ENCODE measurements around the gene FOXF2.
"Not testable (repeated sequence)": the region's sequence is repeated elsewhere in the genome, so short reads cannot be mapped to it uniquely, and the experiment has no call there.

FOXF2 gene

GRCh38 chr6:1389369-1390132, at the start of gene FOXF2:
Gene FOXF2, plus strand, starts transcription at chr6:1389576. Its CDS starts 372 bp downstream, at chr6:1389948.
- no peak for DNase-seq (ENCODE audit: low read depth in 1 of 2, low spot score in 1 of 2)

- no peak for DNase-seq (ENCODE audit: low read depth in 1 of 2, low spot score in 1 of 2)
Measured at GRCh38 chr6:1346101-1346500, 43.3 kb upstream of the FOXF2 start.

- DNase-seq (ENCODE audit: low read depth in 1 of 2, low spot score in 1 of 2) = no peak
Measured at GRCh38 chr6:1346558-1347091, 42.8 kb upstream of the FOXF2 start.

DNA sequence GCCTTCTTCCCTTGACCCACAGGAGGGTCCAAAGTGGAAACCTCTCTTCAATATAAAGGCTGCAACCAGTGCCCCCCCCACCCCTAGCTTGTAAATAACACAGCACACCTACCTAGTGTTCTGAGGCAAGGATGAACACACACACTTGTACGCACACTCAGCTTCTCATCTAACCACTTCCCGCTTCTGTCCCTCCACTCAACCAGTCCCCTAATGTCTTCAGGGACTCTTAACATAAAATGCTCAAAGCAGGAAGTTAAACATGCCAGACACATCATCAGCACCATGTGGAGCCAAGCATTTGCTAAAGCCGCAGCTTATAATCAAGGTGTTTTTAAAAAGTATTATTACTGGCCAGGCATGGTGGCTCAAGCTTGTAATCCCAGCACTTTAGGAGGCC, 42.2 kb upstream of the FOXF2 start:
- no peak for DNase-seq (ENCODE audit: low read depth in 1 of 2, low spot score in 1 of 2)

GRCh38 chr6:1348675-1349074, 40.7 kb upstream of the FOXF2 start:
- no peak for DNase-seq (ENCODE audit: low read depth in 1 of 2, low spot score in 1 of 2)

GRCh38 chr6:1349655-1350054, 39.7 kb upstream of the FOXF2 start:
- DNase-seq (ENCODE audit: low read depth in 1 of 2, low spot score in 1 of 2) = no peak

DNA sequence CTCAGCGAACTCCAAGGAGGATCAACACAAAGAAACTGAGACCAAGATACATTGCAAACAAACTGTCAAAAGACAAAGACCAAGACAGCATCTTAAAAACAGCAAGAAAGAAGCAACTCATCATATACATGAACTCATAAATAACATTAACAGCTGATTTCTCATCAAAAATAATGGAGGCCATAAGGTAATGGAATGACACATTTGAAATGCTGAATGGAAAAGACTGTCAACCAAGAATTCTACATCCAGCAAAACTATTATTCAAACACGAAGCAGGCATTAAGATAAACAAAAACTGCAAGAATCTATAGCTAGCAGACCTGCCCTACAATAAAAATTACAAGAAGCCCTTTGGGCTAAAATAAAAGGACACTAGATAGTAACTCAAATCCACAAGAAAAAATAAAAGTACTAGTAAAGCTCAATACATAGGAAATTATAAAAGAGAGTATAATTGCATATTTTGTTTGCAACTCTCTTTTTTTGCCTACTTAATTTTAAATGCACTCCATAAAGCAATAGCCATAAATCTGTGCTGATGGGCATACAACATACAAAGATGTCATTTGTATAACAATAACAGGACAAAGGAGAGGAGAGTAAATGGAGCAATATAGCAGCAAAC, 37.9 kb upstream of the FOXF2 start:
- DNase-seq (ENCODE audit: low read depth in 1 of 2, low spot score in 1 of 2) = no peak

- not testable (repeated sequence) for DNase-seq (ENCODE audit: low read depth in 1 of 2, low spot score in 1 of 2)
Measured at GRCh38 chr6:1355068-1355467, 34.3 kb upstream of the FOXF2 start.

GRCh38 chr6:1361717-1362116, 27.7 kb upstream of the FOXF2 start:
- not testable (repeated sequence) for DNase-seq (ENCODE audit: low read depth in 1 of 2, low spot score in 1 of 2)

GRCh38 chr6:1362643-1363042, 26.7 kb upstream of the FOXF2 start:
- DNase-seq (ENCODE audit: low read depth in 1 of 2, low spot score in 1 of 2) = no peak

DNA sequence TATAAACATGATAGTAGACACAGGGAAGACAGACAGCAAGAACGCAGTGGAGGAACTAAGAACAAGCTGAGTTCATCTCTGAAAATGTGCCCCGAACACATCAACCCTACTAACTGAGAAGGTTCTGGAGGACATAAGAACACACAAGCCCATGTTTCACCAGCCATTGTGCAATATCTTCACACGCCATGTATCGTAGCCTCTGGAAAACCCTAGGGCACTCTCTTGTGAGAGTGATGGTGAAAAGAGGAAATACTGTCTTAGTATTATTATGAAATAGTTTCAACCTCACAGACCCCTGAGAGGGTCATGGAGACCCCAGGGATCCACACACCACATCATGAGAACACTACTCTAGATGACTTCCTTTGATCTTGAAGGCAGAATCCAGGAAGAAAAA, 26.1 kb upstream of the FOXF2 start:
- DNase-seq (ENCODE audit: low read depth in 1 of 2, low spot score in 1 of 2) = no peak

- no peak for DNase-seq (ENCODE audit: low read depth in 1 of 2, low spot score in 1 of 2)
Measured at GRCh38 chr6:1363729-1364572, 25.4 kb upstream of the FOXF2 start.

DNA sequence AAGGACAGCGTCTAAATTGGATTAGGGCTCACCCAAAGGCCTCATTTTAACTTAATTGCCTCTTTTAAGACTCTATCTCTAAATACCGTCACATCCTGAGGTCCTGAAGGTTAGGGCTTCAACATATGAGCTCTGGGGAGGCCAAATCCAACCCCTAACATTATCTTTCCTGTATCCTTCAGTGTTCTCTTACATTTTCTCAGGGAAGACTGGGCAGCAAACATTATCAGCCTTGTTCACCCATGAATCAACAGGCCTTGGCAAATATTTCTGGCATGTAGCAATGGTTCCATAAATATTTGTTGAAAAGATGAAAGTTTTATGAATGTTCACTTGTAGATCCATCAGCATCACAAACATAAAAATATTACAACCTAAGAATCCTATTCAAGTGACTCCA, 24.6 kb upstream of the FOXF2 start:
- no peak for DNase-seq (ENCODE audit: low read depth in 1 of 2, low spot score in 1 of 2)

DNA sequence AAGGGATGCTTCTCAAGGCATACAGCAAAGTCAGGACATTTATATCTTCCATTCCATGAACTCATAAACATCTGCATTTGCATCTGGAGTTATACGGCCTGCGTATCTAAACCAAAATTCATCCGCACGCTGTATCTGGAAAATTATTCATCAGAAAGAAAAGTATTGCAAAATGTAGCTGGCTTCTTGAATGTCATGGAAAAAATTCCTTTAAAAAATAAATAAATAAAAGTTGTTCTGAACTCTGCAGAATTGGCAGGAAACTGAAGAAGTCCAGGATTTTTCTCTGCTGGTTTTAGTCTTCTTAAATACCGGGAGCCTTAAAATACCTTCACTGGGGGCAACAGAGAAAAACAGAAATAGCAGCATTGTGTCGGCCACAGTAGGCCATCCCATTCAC, 23.7 kb upstream of the FOXF2 start:
- DNase-seq (ENCODE audit: low read depth in 1 of 2, low spot score in 1 of 2) = no peak

- no peak for DNase-seq (ENCODE audit: low read depth in 1 of 2, low spot score in 1 of 2)
Measured at GRCh38 chr6:1367771-1368170, 21.6 kb upstream of the FOXF2 start.

DNA sequence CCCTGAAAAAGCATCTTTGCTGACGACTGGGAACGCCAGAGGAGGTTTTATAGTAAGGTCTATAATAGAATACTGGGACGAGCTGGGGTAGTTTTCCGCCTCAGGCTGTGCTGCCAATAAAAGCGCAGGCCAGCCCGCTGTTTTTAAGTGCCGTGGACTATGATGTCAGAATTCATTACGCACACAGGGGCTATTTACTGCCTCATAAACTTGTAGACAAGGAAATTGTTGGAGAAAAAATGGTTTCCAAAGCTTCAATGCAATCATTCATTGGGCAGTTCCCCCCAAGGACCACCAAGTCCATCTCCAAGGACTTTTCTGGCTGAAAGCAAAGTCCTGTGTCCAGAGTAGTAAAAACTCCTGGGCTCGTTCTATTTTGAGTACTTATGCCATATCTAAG, 20.4 kb upstream of the FOXF2 start:
- no peak for DNase-seq (ENCODE audit: low read depth in 1 of 2, low spot score in 1 of 2)

DNA sequence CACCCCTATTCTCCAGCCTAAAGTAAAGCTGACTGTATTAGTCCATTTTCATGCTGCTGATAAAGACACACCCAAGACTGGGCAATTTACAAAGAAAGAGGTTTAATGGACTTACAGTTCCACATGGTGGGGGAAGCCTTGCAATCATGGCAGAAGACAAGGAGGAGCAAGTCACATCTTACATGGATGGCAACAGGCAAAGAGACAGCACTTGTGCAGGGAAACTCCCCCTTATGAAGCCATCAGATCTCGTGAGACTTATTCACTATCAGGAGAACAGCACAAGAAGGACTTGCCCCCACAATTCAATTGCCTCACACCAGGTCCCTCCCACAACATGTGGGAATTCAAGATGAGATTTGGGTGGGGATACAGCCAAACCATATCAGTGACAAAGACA, 19.7 kb upstream of the FOXF2 start:
- DNase-seq (ENCODE audit: low read depth in 1 of 2, low spot score in 1 of 2) = not testable (repeated sequence)

DNA sequence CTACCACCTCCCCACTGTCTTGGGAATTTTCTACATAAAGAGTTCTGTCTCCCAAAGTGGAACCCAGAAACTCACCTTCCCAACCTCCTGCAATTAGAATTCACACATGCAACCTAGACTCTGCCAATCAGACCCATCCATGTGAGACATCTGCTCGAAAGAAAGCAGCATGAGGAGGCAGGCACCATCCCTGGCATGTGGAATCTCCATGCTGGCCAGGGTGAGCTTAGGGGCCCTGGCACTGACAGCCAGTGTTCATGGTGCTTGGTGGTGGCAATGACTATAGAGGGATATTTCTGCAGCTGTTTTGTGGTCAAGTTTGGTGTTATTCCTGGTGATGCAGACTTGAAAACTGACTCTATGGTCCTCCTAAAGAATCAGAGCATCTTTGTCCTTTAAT, 17.4 kb upstream of the FOXF2 start:
- DNase-seq (ENCODE audit: low read depth in 1 of 2, low spot score in 1 of 2) = no peak

- no peak for DNase-seq (ENCODE audit: low read depth in 1 of 2, low spot score in 1 of 2)
Measured at GRCh38 chr6:1372690-1373089, 16.7 kb upstream of the FOXF2 start.

DNA sequence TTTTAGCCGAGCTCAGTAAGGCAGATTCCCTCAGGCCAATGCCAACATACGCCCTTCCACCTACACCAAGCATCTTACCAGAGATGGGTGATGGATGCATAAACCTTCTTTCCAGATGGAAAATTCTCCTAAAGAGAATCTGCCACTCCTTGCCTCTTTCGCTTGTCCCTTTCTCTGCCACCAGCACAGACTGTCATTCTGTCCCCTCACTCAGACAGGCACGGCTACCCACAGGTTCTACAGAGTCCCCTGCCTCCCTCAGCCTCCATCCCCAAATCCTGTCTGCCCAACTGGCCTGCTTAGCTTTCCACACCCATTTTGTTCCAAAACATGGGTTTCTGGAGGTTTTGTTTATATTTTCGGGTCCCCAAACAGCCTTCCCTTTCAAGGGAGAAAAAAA, 12.7 kb upstream of the FOXF2 start:
- no peak for DNase-seq (ENCODE audit: low read depth in 1 of 2, low spot score in 1 of 2)

DNA sequence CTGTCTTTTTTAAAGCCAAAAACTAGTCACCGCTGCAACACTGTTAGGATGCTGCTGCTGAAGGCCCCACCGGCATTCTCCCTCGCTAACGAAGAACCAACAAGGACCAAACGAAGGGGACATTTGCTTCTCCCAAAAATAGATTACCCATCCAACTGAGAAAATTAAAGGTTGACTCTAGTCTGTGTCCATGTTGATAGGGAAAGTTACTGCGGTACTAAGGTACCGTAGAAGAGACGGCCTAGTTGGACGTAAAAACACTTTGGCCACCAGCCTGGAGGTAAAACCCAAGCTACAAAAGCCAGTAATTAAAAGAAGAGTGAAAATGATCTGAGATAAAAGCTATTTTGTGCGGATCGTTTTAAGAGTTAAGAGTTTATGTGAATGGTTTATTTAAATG, 11.8 kb upstream of the FOXF2 start:
- no peak for DNase-seq (ENCODE audit: low read depth in 1 of 2, low spot score in 1 of 2)
